Lower leg skin (tissue), 4 donors: ENCODE results near the gene MVD. TPM values are rescaled to one million over a fixed set of nuclear protein-coding genes. Genes with fewer than 3 reads are reported as not detected.

Experiments used
- DNase-seq, 2 donors: peaks; one replicate each; pipeline ENCODE4 v3.0.0-alpha.2; 2019; ENCODE audit warnings: low spot score in 2 of 2
- H3K4me3 ChIP-seq: fragments of 200-600 bp; sonication (generic); 2 replicates; pipeline ENCODE4 v1.5.1; 2017; ENCODE audit warnings: mild to moderate bottlenecking, low read depth; ENCODE audit not compliant: poor library complexity, severe bottlenecking
- POLR2A ChIP-seq, 2 donors: fragments of 450-650 bp; IDR thresholded peaks; one replicate each; pipeline ENCODE4 v1.6.1; 2016 to 2017; ENCODE audit warnings: antibody characterized with exemption in 2 of 2, mild to moderate bottlenecking in 1 of 2, moderate library complexity in 1 of 2
- WGBS, 2 donors: methylation state at CpG; one replicate each; pipeline ENCODE4 v1.1.5; 2018; 5-methylcytosine and 5-hydroxymethylcytosine counted together
- intact Hi-C: fragments of 100-400 bp; cut with DNase I; formaldehyde crosslinking; loops from one replicate; pipeline ENCODE4 v1.15.0; 2023; ENCODE audit warnings: low total_unique reads
- total RNA-seq, 4 donors: library from RNA; depleted of rRNA; stranded (reverse); fragments of >200 nt; gene quantifications; one replicate each; pipeline ENCODE4 v1.1.0, GENCODE V29; 2016
- TF ChIP-seq, protein P1 (sequence below), 3 donors: fragments of 450-650 bp; IDR thresholded peaks; one replicate each; pipeline ENCODE4 v1.5.1; 2016; ENCODE audit warnings: antibody characterized with exemption in 3 of 3, mild to moderate bottlenecking in 3 of 3, moderate library complexity in 2 of 3

MVD gene
- total RNA-seq, 4 donors from 2014 or later: 40.2 to 93.5 (median 67.1) TPM

DNA sequence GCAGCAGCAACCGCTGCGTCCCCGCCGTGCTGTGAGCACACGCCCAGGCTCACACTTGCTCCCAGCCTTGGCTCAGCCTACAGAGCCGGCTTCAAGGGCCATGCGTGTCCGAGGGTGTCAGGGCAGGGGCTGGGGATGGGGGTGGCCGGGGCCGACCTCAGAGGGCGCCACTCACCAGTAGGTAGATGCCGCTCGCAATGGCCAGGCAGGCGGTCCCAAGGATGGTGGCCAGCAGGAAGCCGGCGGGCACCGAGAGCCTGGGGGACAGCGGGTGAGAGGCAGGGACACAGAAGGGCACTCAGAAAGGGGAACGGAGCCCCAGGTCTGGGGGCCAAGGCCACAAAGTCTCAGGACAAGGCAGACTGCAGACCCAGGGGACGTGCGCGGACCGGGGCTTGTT is 16.9 kb downstream of the MVD start:
- 89 to 91% methylated on average over 23 of the region's 23 CpGs for WGBS, 2 donors
- DNase-seq: no peak
- no peak overlapping the region for H3K4me3 ChIP-seq
- intact Hi-C loops: no loop called here
- no peak for TF ChIP-seq POLR2A (IDR thresholded peaks at IDR 0.05)
- TF ChIP-seq, protein P1, sequence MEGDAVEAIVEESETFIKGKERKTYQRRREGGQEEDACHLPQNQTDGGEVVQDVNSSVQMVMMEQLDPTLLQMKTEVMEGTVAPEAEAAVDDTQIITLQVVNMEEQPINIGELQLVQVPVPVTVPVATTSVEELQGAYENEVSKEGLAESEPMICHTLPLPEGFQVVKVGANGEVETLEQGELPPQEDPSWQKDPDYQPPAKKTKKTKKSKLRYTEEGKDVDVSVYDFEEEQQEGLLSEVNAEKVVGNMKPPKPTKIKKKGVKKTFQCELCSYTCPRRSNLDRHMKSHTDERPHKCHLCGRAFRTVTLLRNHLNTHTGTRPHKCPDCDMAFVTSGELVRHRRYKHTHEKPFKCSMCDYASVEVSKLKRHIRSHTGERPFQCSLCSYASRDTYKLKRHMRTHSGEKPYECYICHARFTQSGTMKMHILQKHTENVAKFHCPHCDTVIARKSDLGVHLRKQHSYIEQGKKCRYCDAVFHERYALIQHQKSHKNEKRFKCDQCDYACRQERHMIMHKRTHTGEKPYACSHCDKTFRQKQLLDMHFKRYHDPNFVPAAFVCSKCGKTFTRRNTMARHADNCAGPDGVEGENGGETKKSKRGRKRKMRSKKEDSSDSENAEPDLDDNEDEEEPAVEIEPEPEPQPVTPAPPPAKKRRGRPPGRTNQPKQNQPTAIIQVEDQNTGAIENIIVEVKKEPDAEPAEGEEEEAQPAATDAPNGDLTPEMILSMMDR (IDR thresholded peaks at IDR 0.05): no peak

- H3K4me3 ChIP-seq: no peak overlapping the region
- DNase-seq: no peak
- 94 to 98% methylated on average over 16 of the region's 16 CpGs for WGBS, 2 donors
- TF ChIP-seq, protein P1 (IDR thresholded peaks at IDR 0.05): no peak
- no peak for TF ChIP-seq POLR2A (IDR thresholded peaks at IDR 0.05)
- intact Hi-C loops: no loop called here
Measured at GRCh38 chr16:88645455-88645854, 17.4 kb downstream of the MVD start.

- no peak overlapping the region for H3K4me3 ChIP-seq
- TF ChIP-seq POLR2A (IDR thresholded peaks at IDR 0.05): no peak
- TF ChIP-seq, protein P1 (IDR thresholded peaks at IDR 0.05): no peak
- intact Hi-C loops: no loop called here
- no peak for DNase-seq
- 69 to 73% methylated on average over 4 to 9 of the region's 9 CpGs for WGBS, 2 donors
Measured at GRCh38 chr16:88643644-88643932, 19.3 kb downstream of the MVD start.

GRCh38 chr16:88642881-88643643 is 19.8 kb downstream of the MVD start:
- WGBS, 2 donors: 59 to 81% methylated on average over 38 to 40 of the region's 58 CpGs
- intact Hi-C loops: no loop called here
- no peak overlapping the region for H3K4me3 ChIP-seq
- TF ChIP-seq POLR2A (IDR thresholded peaks at IDR 0.05): no peak
- TF ChIP-seq, protein P1 (IDR thresholded peaks at IDR 0.05): no peak
- DNase-seq: no peak

DNA sequence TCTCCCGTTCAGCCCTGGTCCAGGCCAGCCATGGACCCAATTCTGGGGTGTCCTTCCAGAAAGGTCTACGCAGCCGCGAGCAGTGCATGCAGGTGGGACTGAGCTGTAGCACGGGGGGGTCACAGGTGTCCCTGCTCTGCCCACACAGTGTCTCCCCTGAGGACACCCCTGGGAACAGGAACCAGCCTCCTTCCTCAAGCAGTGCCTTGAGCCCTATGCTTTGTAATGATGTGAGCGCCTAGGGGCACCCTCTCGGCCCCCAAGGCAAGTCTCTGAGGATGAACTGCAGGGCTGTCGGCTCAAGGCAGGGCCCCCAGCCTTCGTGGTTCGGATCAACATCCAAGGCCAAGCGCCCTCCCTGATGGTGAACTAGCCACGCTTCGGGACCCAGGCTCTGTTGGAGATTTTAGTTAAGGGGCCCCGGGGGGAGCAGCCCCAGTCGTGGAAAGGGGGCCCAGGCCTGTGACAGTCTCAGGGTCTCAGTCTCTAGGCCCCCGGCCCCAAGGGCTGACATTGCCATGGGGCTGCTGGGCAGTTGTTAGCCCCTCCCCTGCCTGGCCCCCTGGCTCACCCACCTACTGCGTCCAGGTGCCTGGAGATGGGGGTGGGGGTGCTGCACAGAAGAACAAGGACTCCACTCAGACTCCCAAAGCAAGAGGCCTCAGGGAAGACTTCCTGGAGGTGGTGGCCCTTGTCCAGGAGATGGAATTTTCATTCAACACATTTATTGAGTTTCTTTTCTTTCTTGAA is 22.2 kb downstream of the MVD start:
- DNase-seq: no peak
- intact Hi-C loops: no loop called here
- H3K4me3 ChIP-seq: no peak overlapping the region
- 49 to 68% methylated on average over 12 to 16 of the region's 17 CpGs for WGBS, 2 donors
- no peak for TF ChIP-seq POLR2A (IDR thresholded peaks at IDR 0.05)
- TF ChIP-seq, protein P1 (IDR thresholded peaks at IDR 0.05): no peak
